Fibroblast of the aortic adventitia (primary cell): ENCODE measurements around the gene CDKN2D. TPM values are rescaled to one million over a fixed set of nuclear protein-coding genes. Genes with fewer than 3 reads are reported as not detected.
"Not testable (repeated sequence)": the region's sequence is repeated elsewhere in the genome, so short reads cannot be mapped to it uniquely, and the experiment has no call there.

Experiments used
- DNase-seq: peaks from one replicate; pipeline ENCODE4 v3.0.0-alpha.2; 2010; ENCODE audit warnings: low read depth
- H3K4me3 ChIP-seq: 2 replicates; pipeline ENCODE4 v1.5.1; 2011; ENCODE audit warnings: low read depth, mild to moderate bottlenecking, control low read depth, low read length, moderate library complexity
- CTCF ChIP-seq: IDR thresholded peaks from 2 replicates; pipeline ENCODE4 v1.5.1; 2011; ENCODE audit warnings: mild to moderate bottlenecking, low read length, control low read depth, inconsistent platforms; ENCODE audit not compliant: insufficient read depth
- total RNA-seq: library from RNA; depleted of rRNA; stranded (reverse); fragments of >200 nt; gene quantifications from 2 replicates; pipeline ENCODE4 v1.2.3, GENCODE V29; 2012; ENCODE audit warnings: low replicate concordance

Gene CDKN2D
- total RNA-seq, 1 donor: 9.2 TPM

GRCh38 chr19:10580979-10581631 lies 12.3 kb upstream of the CDKN2D start:
- TF ChIP-seq CTCF: peak; percentile 99
- peak overlapping the region; percentile 25 for H3K4me3 ChIP-seq
- peak; percentile 95 for DNase-seq

GRCh38 chr19:10577951-10578350 lies 9.2 kb upstream of the CDKN2D start:
- no peak overlapping the region for H3K4me3 ChIP-seq
- no peak for DNase-seq
- no peak for TF ChIP-seq CTCF

- DNase-seq: no peak
- TF ChIP-seq CTCF: no peak
- no peak overlapping the region for H3K4me3 ChIP-seq
Measured at GRCh38 chr19:10575011-10575716, 6.4 kb upstream of the CDKN2D start.

GRCh38 chr19:10574462-10574861 lies 5.7 kb upstream of the CDKN2D start:
- H3K4me3 ChIP-seq: no peak overlapping the region
- DNase-seq: no peak
- no peak for TF ChIP-seq CTCF

GRCh38 chr19:10573793-10574192 lies 5.0 kb upstream of the CDKN2D start:
- not testable (repeated sequence) for H3K4me3 ChIP-seq, DNase-seq

GRCh38 chr19:10568062-10568825 lies 535 bp downstream of the CDKN2D start:
- DNase-seq: no peak
- peak overlapping the region; percentile 74 for H3K4me3 ChIP-seq
- TF ChIP-seq CTCF: no peak

GRCh38 chr19:10567656-10568055 lies 1.1 kb downstream of the CDKN2D start:
- no peak for TF ChIP-seq CTCF
- no peak for DNase-seq
- H3K4me3 ChIP-seq: peak overlapping the region; percentile 74
